ENCODE measurements around the gene TPCN1. TPM values are rescaled to one million over a fixed set of nuclear protein-coding genes. Genes with fewer than 3 reads are reported as not detected.

TPCN1 gene
- total RNA-seq, 1 experiment from 2014 or later: 18.8 TPM

GRCh38 chr12:113201187-113202177 lies 19.8 kb upstream of the TPCN1 start:
- ChIA-PET CTCF (no interaction called here), POLR2A (ENCODE audit: low non-redundant PET) (no interaction called here)
- Histone ChIP-seq H3K36me3 (ENCODE audit: insufficient read depth, low read length, poor library complexity, severe bottlenecking) (no peaks in the 10 kb centered on the region), H3K9me3 (ENCODE audit: low read depth, low read length, poor library complexity, severe bottlenecking) (no peaks in the 10 kb centered on the region), H3K27me3 (replicated peaks; ENCODE audit: insufficient read depth, low read depth, low read length, poor library complexity) (no peaks in the 10 kb centered on the region), H3K4me3 (ENCODE audit: low read depth, low read length, poor library complexity, severe bottlenecking) (no peak overlapping the region), H3K4me1 (ENCODE audit: insufficient read depth, low read length, poor library complexity, severe bottlenecking) (no peaks in the 10 kb centered on the region), H3K27ac (ENCODE audit: low read depth, low read length, poor library complexity, severe bottlenecking) (no peak overlapping the region)
- BruUV-seq (replicated peaks): no TSS peak
- intact Hi-C loops (cut with micrococcal nuclease; ENCODE audit: unreplicated experiment): no loop called here
- no peak for TF ChIP-seq CTCF (conservative IDR thresholded peaks at IDR 0.05; ENCODE audit: low read depth, low read length)
- no peak for TF ChIP-seq EZH2 (IDR thresholded peaks at IDR 0.05; ENCODE audit: borderline replicate concordance, low read depth, low read length, poor library complexity, severe bottlenecking)
- DNase-seq (ENCODE audit: low spot score): no peak

GRCh38 chr12:113202300-113203075 lies 18.8 kb upstream of the TPCN1 start:
- CTCF ChIA-PET: no interaction called here
- intact Hi-C loops (cut with micrococcal nuclease; ENCODE audit: unreplicated experiment): no loop called here
- POLR2A ChIA-PET (ENCODE audit: low non-redundant PET): no interaction called here
- BruUV-seq (replicated peaks): no TSS peak
- H3K36me3 ChIP-seq (ENCODE audit: insufficient read depth, low read length, poor library complexity, severe bottlenecking): no peaks in the 10 kb centered on the region
- H3K27ac ChIP-seq (ENCODE audit: low read depth, low read length, poor library complexity, severe bottlenecking): no peak overlapping the region
- DNase-seq (ENCODE audit: low spot score): no peak
- no peaks in the 10 kb centered on the region for H3K27me3 ChIP-seq (replicated peaks; ENCODE audit: insufficient read depth, low read depth, low read length, poor library complexity)
- H3K9me3 ChIP-seq (ENCODE audit: low read depth, low read length, poor library complexity, severe bottlenecking): no peaks in the 10 kb centered on the region
- H3K4me3 ChIP-seq (ENCODE audit: low read depth, low read length, poor library complexity, severe bottlenecking): no peak overlapping the region
- H3K4me1 ChIP-seq (ENCODE audit: insufficient read depth, low read length, poor library complexity, severe bottlenecking): no peaks in the 10 kb centered on the region
- TF ChIP-seq CTCF (conservative IDR thresholded peaks at IDR 0.05; ENCODE audit: low read depth, low read length): no peak
- TF ChIP-seq EZH2 (IDR thresholded peaks at IDR 0.05; ENCODE audit: borderline replicate concordance, low read depth, low read length, poor library complexity, severe bottlenecking): no peak

GRCh38 chr12:113203852-113204760 lies 17.2 kb upstream of the TPCN1 start:
- CTCF ChIA-PET: interaction anchor here (0.6 kb wide), 1 partner anchor 10 kb away, joined by 3 read pairs; no protein-coding TSS in a partner anchor
- intact Hi-C loops (cut with micrococcal nuclease; ENCODE audit: unreplicated experiment): no loop called here

More at GRCh38 chr12:113203852-113204760, 17.2 kb upstream of the TPCN1 start:
- no peaks in the 10 kb centered on the region for H3K27me3 ChIP-seq (replicated peaks; ENCODE audit: insufficient read depth, low read depth, low read length, poor library complexity)
- H3K27ac ChIP-seq (ENCODE audit: low read depth, low read length, poor library complexity, severe bottlenecking): no peak overlapping the region
- no TSS peak for BruUV-seq (replicated peaks)
- no peak for DNase-seq (ENCODE audit: low spot score)
- H3K4me3 ChIP-seq (ENCODE audit: low read depth, low read length, poor library complexity, severe bottlenecking): no peak overlapping the region
- H3K9me3 ChIP-seq (ENCODE audit: low read depth, low read length, poor library complexity, severe bottlenecking): no peaks in the 10 kb centered on the region
- no peak for TF ChIP-seq CTCF (conservative IDR thresholded peaks at IDR 0.05; ENCODE audit: low read depth, low read length)
- no peak for TF ChIP-seq EZH2 (IDR thresholded peaks at IDR 0.05; ENCODE audit: borderline replicate concordance, low read depth, low read length, poor library complexity, severe bottlenecking)
- H3K4me1 ChIP-seq (ENCODE audit: insufficient read depth, low read length, poor library complexity, severe bottlenecking): no peaks in the 10 kb centered on the region
- no peaks in the 10 kb centered on the region for H3K36me3 ChIP-seq (ENCODE audit: insufficient read depth, low read length, poor library complexity, severe bottlenecking)
- POLR2A ChIA-PET (ENCODE audit: low non-redundant PET): no interaction called here
